HepG2 (cell line): ENCODE results near the gene MTOR. TPM values are rescaled to one million over a fixed set of nuclear protein-coding genes. Genes with fewer than 3 reads are reported as not detected.

Source experiments
- ATAC-seq: fragments of 200-7000 bp; cut with Tn5 transposase; 3 replicates; pipeline ENCODE4 v1.9.1; 2020; ENCODE audit warnings: mild to moderate bottlenecking, moderate library complexity
- BruUV-seq: library from RNA; stranded (reverse); fragments of 400-500 nt; replicated peaks from 2 replicates; lab custom pipeline; 2021; lab: Mats Ljungman, UMichigan
- CTCF ChIA-PET: fragments of 300-600 bp; formaldehyde crosslinking; extraction: SDS; loops from one replicate; lab custom pipeline; 2021; ENCODE audit warnings: low total read pairs, inconsistent platforms, low intra/inter-chr PET ratio; lab: Yijun Ruan, JAX
- POLR2A ChIA-PET: fragments of 350-600 bp; sonication (Branson Sonifier 250); formaldehyde crosslinking; loops from one replicate; lab custom pipeline; 2020; ENCODE audit warnings: antibody characterized with exemption, inconsistent platforms; lab: Yijun Ruan, JAX
- DNase-seq: peaks from one replicate; pipeline ENCODE4 v3.0.0-alpha.2; 2015; ENCODE audit warnings: low spot score
- FAIRE-seq: peaks from 3 replicates; lab custom pipeline; 2011; peaks lifted over from hg19 to GRCh38; lab: Jason Lieb, UNC
- H2AFZ ChIP-seq: one replicate; pipeline ENCODE4 v1.6.1; 2011; ENCODE audit warnings: low read length, inconsistent platforms
- H3K27ac ChIP-seq: fragments of 300-600 bp; 3 replicates; pipeline ENCODE4 v1.8.0; 2011; ENCODE audit warnings: mixed run types, mild to moderate bottlenecking, mixed read lengths, low read length, inconsistent platforms; ENCODE audit not compliant: insufficient read depth; ENCODE audit errors: extremely low read length
- H3K27me3 ChIP-seq, 2 experiments: fragments of 200-600 bp in 1 of 2; 2 replicates in 1 of 2; 3 replicates in 1 of 2; pipeline versions ENCODE4 v1.6.0 to v1.8.0; 2011; ENCODE audit warnings: low read length in 2 of 2, mild to moderate bottlenecking in 2 of 2, moderate library complexity in 2 of 2, inconsistent platforms in 1 of 2; ENCODE audit not compliant: insufficient read depth in 2 of 2, control insufficient read depth in 1 of 2
- H3K36me3 ChIP-seq, 2 experiments: fragments of 200-600 bp in 1 of 2; replicated peaks in 1 of 2; 2 replicates in 1 of 2; 3 replicates in 1 of 2; pipeline versions ENCODE4 v1.5.1 to v1.8.0; 2011; ENCODE audit warnings: low read length in 2 of 2, inconsistent platforms in 1 of 2; ENCODE audit not compliant: insufficient read depth in 2 of 2, control insufficient read depth in 1 of 2
- H3K4me1 ChIP-seq: 2 replicates; pipeline ENCODE4 v1.5.1; 2012; ENCODE audit warnings: low read length, inconsistent platforms; ENCODE audit not compliant: insufficient read depth
- H3K4me2 ChIP-seq: 2 replicates; pipeline ENCODE4 v1.6.0; 2011; ENCODE audit warnings: low read depth, low read length, inconsistent platforms
- H3K4me3 ChIP-seq, 3 experiments: fragments of 200-600 bp in 1 of 3; sonication (generic), shearing (Covaris generic) in 1 of 3; replicated peaks in 1 of 3; 2 replicates each; pipeline ENCODE4 v1.5.1; 2011 to 2016; ENCODE audit warnings: low read length in 3 of 3, inconsistent platforms in 2 of 3, low read depth in 2 of 3, mild to moderate bottlenecking in 2 of 3, control low read depth in 1 of 3, mixed read lengths in 1 of 3; ENCODE audit not compliant: insufficient read depth in 1 of 3
- H3K79me2 ChIP-seq: one replicate; pipeline ENCODE4 v1.6.1; 2011; ENCODE audit warnings: low read length, inconsistent platforms; ENCODE audit not compliant: insufficient read depth
- H3K9ac ChIP-seq: 2 replicates; pipeline ENCODE4 v1.6.0; 2011; ENCODE audit warnings: mild to moderate bottlenecking, low read depth, low read length, inconsistent platforms; ENCODE audit not compliant: insufficient read depth
- H3K9me3 ChIP-seq: 2 replicates; pipeline ENCODE4 v1.5.1; 2012; ENCODE audit warnings: mild to moderate bottlenecking, low read length
- H4K20me1 ChIP-seq: 2 replicates; pipeline ENCODE4 v1.6.0; 2011; ENCODE audit warnings: inconsistent platforms, mild to moderate bottlenecking, low read length, moderate library complexity; ENCODE audit not compliant: insufficient read depth
- ATF7 ChIP-seq, 2 experiments: fragments of 450-650 bp in 1 of 2; sonication (generic) in 1 of 2; formaldehyde crosslinking in 1 of 2; IDR thresholded peaks; 2 replicates each; pipeline versions ENCODE4 v1.4.0 to v1.6.1; 2016 to 2020; ENCODE audit warnings: antibody characterized with exemption in 1 of 2, mild to moderate bottlenecking in 1 of 2, missing genetic modification reagents in 1 of 2
- CREB1 ChIP-seq, 2 experiments: fragments of 450-650 bp in 1 of 2; IDR thresholded peaks; 2 replicates each; pipeline ENCODE4 v1.6.1; 2016 to 2017; ENCODE audit warnings: control low read depth in 1 of 2, mild to moderate bottlenecking in 1 of 2, missing compliant biosample characterization in 1 of 2, missing genetic modification characterization in 1 of 2
- KLF15 ChIP-seq: sonication (generic); formaldehyde crosslinking; IDR thresholded peaks from 2 replicates; pipeline ENCODE4 v1.8.1; 2023; ENCODE audit warnings: borderline replicate concordance, mild to moderate bottlenecking, inconsistent platforms, missing genetic modification reagents, mixed read lengths
- MED8 ChIP-seq: sonication (generic); formaldehyde crosslinking; IDR thresholded peaks from 2 replicates; pipeline ENCODE4 v1.8.1; 2023; ENCODE audit warnings: mild to moderate bottlenecking, missing genetic modification reagents; ENCODE audit not compliant: insufficient replicate concordance
- SMAD3 ChIP-seq: sonication (generic); formaldehyde crosslinking; IDR thresholded peaks from 2 replicates; pipeline ENCODE4 v1.4.0; 2020; ENCODE audit warnings: missing genetic modification reagents
- SMC3 ChIP-seq: IDR thresholded peaks from 2 replicates; pipeline ENCODE4 v1.6.1; 2011; ENCODE audit warnings: low read length, improper control_type of control experiment
- ZNF446 ChIP-seq: sonication (generic); formaldehyde crosslinking; IDR thresholded peaks from 2 replicates; pipeline ENCODE4 v1.5.0; 2020; ENCODE audit warnings: mild to moderate bottlenecking, missing genetic modification reagents
- ZNF563 ChIP-seq: sonication (generic); formaldehyde crosslinking; IDR thresholded peaks from 2 replicates; pipeline ENCODE4 v1.8.0; 2022; ENCODE audit warnings: mild to moderate bottlenecking, moderate library complexity, missing genetic modification reagents
- ZNF574 ChIP-seq: sonication (generic); formaldehyde crosslinking; IDR thresholded peaks from 2 replicates; pipeline ENCODE4 v1.4.0; 2020; ENCODE audit warnings: missing genetic modification reagents
- WGBS: methylation state at CpG from one replicate; pipeline ENCODE4 v1.1.6; 2017; ENCODE audit warnings: low lambda C conversion rate; 5-methylcytosine and 5-hydroxymethylcytosine counted together
- in situ Hi-C: cut with HindIII; loops from 2 replicates; pipeline ENCODE4 v1.10.0; 2017; ENCODE audit warnings: low pct_unique_long_range_greater_than_20kb; ENCODE audit not compliant: extremely low pct_ligation_motif_present
- intact Hi-C: fragments of 100-400 bp; cut with micrococcal nuclease; formaldehyde crosslinking; loops from one replicate; pipeline ENCODE4 v1.10.0; 2022; ENCODE audit not compliant: unreplicated experiment
- polyA plus RNA-seq, 8 experiments: library from polyadenylated mRNA; depleted of rRNA in 3 of 8; stranded (reverse) in 7 of 8; unstranded in 1 of 8; fragments of >200 nt; fragmentation: Illumina TruSeq in 4 of 8; extraction: Trizol in 4 of 8; gene quantifications; 2 replicates each; pipeline versions ENCODE4 v1.2.1 to v1.2.3, GENCODE V29; 2011 to 2016; ENCODE audit warnings: low read depth in 4 of 8, missing spikeins in 1 of 8, mixed read lengths in 1 of 8; ENCODE audit not compliant: insufficient read depth in 1 of 8
- total RNA-seq, 5 experiments: library from RNA; depleted of rRNA; stranded (reverse); fragments of >200 nt; fragmentation: Illumina TruSeq; extraction: Trizol; gene quantifications; 2 replicates each; pipeline ENCODE4 v1.2.3, GENCODE V29; 2016; ENCODE audit warnings: low read depth in 1 of 5

The MTOR gene
- total and polyA plus RNA-seq, 2 of the 13 experiments (the other 11 are each of a cell fraction or from before 2014, with no cell fraction given), result 24.6 to 34.6 TPM

- TF ChIP-seq ZNF574 (CRISPR knock-in tag), result no peak
- TF ChIP-seq SMAD3 (CRISPR knock-in tag), result no peak
- TF ChIP-seq ZNF563, result no peak
- TF ChIP-seq CREB1 (IDR thresholded peaks at IDR 0.05), result no peak
- no peak for TF ChIP-seq CREB1 (CRISPR knock-in tag; IDR thresholded peaks at IDR 0.05)
- TF ChIP-seq ZNF446, result no peak
- TF ChIP-seq, all 625 proteins: peak for 21
These were observed 6.1 kb downstream of the MTOR start (continued) for GRCh38 chr1:11256299-11256698.

- ATAC-seq (no peak), DNase-seq (no peak), FAIRE-seq (no peak)
- H3K4me3 ChIP-seq, result no peak overlapping the region
- in situ Hi-C loops (no loop called here), intact Hi-C loops (no loop called here)
- H4K20me1 ChIP-seq, result no peaks in the 10 kb centered on the region; the same call in 1 of the 2 replicates
- BruUV-seq, result no TSS peak
- POLR2A ChIA-PET, result interaction anchor here (1.0 kb wide), 1 partner anchor 9 kb away, joined by 3 read pairs; the partner anchor contains the start of gene MTOR
- H3K36me3 ChIP-seq, result peaks cover 18 to 55% of the 10 kb centered on the region in 2 experiments
- CTCF ChIA-PET, result no interaction called here
- H2AFZ ChIP-seq, result no peak overlapping the region
- 86% methylated on average over 8 of the region's 8 CpGs for WGBS
- H3K27me3 ChIP-seq, result no peaks in the 10 kb centered on the region
- no peaks in the 10 kb centered on the region for H3K79me2 ChIP-seq
- H3K27ac ChIP-seq, result no peak overlapping the region
- peaks cover 14% of the 10 kb centered on the region for H3K4me1 ChIP-seq
- no peaks in the 10 kb centered on the region for H3K9me3 ChIP-seq
- H3K4me2 ChIP-seq, result no peak overlapping the region
- TF ChIP-seq KLF15 (CRISPR knock-in tag) (no peak), ATF7 (IDR thresholded peaks at IDR 0.05) (peak; percentile 44), ATF7 (CRISPR knock-in tag; IDR thresholded peaks at IDR 0.05) (no peak), SMC3 (no peak), MED8 (CRISPR knock-in tag) (no peak)
- H3K9ac ChIP-seq, result no peak overlapping the region
These were observed 9.1 kb downstream of the MTOR start for GRCh38 chr1:11253226-11253625.
